Spleen (tissue), 11 donors: Measurements from ENCODE around the gene SCNN1G. TPM values are rescaled to one million over a fixed set of nuclear protein-coding genes. Genes with fewer than 3 reads are reported as not detected.

ENCODE experiments used
- DNase-seq: peaks from one replicate; pipeline ENCODE4 v3.0.0-alpha.2; 2020
- H3K27ac ChIP-seq, 8 donors: fragments of 200-600 bp; sonication (generic) in 7 of 8; 1 replicate in 4 of 8; 2 replicates in 4 of 8; pipeline versions ENCODE4 v1.5.0 to v1.8.0; 2016 to 2021; ENCODE audit warnings: inconsistent platforms in 4 of 8, mild to moderate bottlenecking in 4 of 8, moderate library complexity in 1 of 8
- H3K27me3 ChIP-seq, 7 donors: fragments of 200-600 bp; sonication (generic) in 6 of 7; replicated peaks in 1 of 7; 1 replicate in 4 of 7; 2 replicates in 3 of 7; pipeline versions ENCODE4 v1.5.0 to v1.8.0; 2016 to 2021; ENCODE audit warnings: inconsistent platforms in 3 of 7, mild to moderate bottlenecking in 1 of 7
- H3K36me3 ChIP-seq, 6 donors: fragments of 200-600 bp; sonication (generic) in 5 of 6; 1 replicate in 4 of 6; 2 replicates in 2 of 6; pipeline versions ENCODE4 v1.5.0 to v1.8.0; 2016 to 2021; ENCODE audit warnings: inconsistent platforms in 2 of 6
- H3K4me1 ChIP-seq, 6 donors: fragments of 200-600 bp; sonication (generic) in 5 of 6; 1 replicate in 3 of 6; 2 replicates in 3 of 6; pipeline versions ENCODE4 v1.5.0 to v1.8.0; 2016 to 2021; ENCODE audit warnings: inconsistent platforms in 3 of 6
- H3K4me3 ChIP-seq, 8 donors: fragments of 200-600 bp; sonication (generic) in 7 of 8; 1 replicate in 4 of 8; 2 replicates in 4 of 8; pipeline versions ENCODE4 v1.5.0 to v1.8.0; 2016 to 2021; ENCODE audit warnings: inconsistent platforms in 4 of 8, mild to moderate bottlenecking in 4 of 8, moderate library complexity in 2 of 8
- H3K9me3 ChIP-seq, 8 donors: fragments of 200-600 bp; sonication (generic) in 7 of 8; 1 replicate in 4 of 8; 2 replicates in 4 of 8; pipeline versions ENCODE4 v1.5.0 to v1.8.0; 2016 to 2021; ENCODE audit warnings: inconsistent platforms in 4 of 8
- POLR2A ChIP-seq, 3 donors: fragments of 450-650 bp; IDR thresholded peaks; one replicate each; pipeline ENCODE4 v1.5.1; 2017; ENCODE audit warnings: antibody characterized with exemption in 3 of 3, mild to moderate bottlenecking in 1 of 3
- POLR2AphosphoS5 ChIP-seq, 3 donors: sonication (generic); formaldehyde crosslinking; IDR thresholded peaks; one replicate each; pipeline ENCODE4 v1.5.1; 2017; ENCODE audit warnings: antibody characterized with exemption in 3 of 3
- WGBS, 5 donors: extraction: QIAGEN DNeasy Blood & Tissue Kit in 3 of 5; methylation state at CpG; one replicate each; pipeline versions ENCODE4 v1.1.5 to v1.1.7; 2013 to 2018; 5-methylcytosine and 5-hydroxymethylcytosine counted together
- intact Hi-C: fragments of 100-400 bp; cut with DNase I; formaldehyde crosslinking; loops from one replicate; pipeline ENCODE4 v1.15.0; 2023; ENCODE audit warnings: low total_unique reads
- polyA plus RNA-seq, 3 donors: library from polyadenylated mRNA; stranded (reverse); fragments of 200-250 nt; gene quantifications; one replicate each; pipeline ENCODE4 v1.2.1, GENCODE V29; 2013
- total RNA-seq, 7 donors: library from RNA; depleted of rRNA in 3 of 7; stranded (reverse); fragments of >200 nt in 3 of 7; fragmentation: NEBNext Ultra II Directional in 4 of 7; extraction: Animal tissue kit (Norgen Biotek cat#: 25700) in 4 of 7; gene quantifications; one replicate each; pipeline versions ENCODE4 v1.1.0 to v1.2.1, GENCODE V29; 2016 to 2021
- TF ChIP-seq, protein P1 (sequence below), 11 experiments: fragments of 200-600 bp in 7 of 11; fragments of 450-650 bp in 4 of 11; sonication (generic) in 4 of 11; IDR thresholded peaks in 8 of 11; conservative IDR thresholded peaks in 3 of 11; 1 replicate in 7 of 11; 2 replicates in 4 of 11; pipeline versions ENCODE4 v1.4.0 to v1.8.0; 2016 to 2021; ENCODE audit warnings: antibody characterized with exemption in 11 of 11, inconsistent platforms in 4 of 11, mild to moderate bottlenecking in 1 of 11
- donor health status: healthy with polysubstance abuse.
- donor health status: DM: no; HTN: no; CAD: no; lungs with moderate emphysema.
- donor health status: DM: no; HTN: no; CAD: no.
- donor health status: Bipolar disorder and iron deficiency.
- donor health status: healthy.
- donor health status: DM: no; HTN: no; CAD: no.
- donor health status: DM: yes; HTN: yes; CAD: no.

Gene SCNN1G
- total and polyA plus RNA-seq, 10 donors = 0.03 TPM; not detected in 8

DNA sequence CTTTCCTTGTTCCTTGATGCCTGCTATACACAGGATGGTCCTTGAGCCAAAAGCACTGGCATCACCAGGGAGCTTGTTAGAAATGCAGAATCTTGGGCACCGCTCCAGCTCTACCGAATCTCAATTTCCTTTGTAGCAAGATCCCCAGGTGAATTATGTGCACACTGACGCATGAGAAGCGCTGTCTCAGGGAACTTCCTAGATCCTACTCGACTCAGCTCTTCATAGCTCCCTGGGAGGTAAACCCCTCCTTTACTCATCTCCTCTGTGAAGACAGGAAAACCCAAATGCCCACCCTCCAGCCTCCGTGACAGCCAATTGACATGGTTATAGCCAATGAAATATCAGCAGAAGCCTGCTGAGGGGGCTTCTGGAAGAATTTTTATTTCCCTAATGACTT is 37.4 kb upstream of the SCNN1G start:
- H3K27ac ChIP-seq = no peak overlapping the region
- peaks cover 5 to 42% (median 18%) of the 10 kb centered on the region in 6 donors for H3K4me1 ChIP-seq
- H3K27me3 ChIP-seq = no peaks in the 10 kb centered on the region
- 62 to 74% (median 66%) methylated on average over 6 of the region's 6 CpGs for WGBS, 5 donors
- H3K36me3 ChIP-seq = no peaks in the 10 kb centered on the region
- DNase-seq = no peak
- intact Hi-C loops = no loop called here
- TF ChIP-seq POLR2AphosphoS5 (IDR thresholded peaks at IDR 0.05) (no peak), POLR2A (IDR thresholded peaks at IDR 0.05) (no peak)
- TF ChIP-seq, protein P1, sequence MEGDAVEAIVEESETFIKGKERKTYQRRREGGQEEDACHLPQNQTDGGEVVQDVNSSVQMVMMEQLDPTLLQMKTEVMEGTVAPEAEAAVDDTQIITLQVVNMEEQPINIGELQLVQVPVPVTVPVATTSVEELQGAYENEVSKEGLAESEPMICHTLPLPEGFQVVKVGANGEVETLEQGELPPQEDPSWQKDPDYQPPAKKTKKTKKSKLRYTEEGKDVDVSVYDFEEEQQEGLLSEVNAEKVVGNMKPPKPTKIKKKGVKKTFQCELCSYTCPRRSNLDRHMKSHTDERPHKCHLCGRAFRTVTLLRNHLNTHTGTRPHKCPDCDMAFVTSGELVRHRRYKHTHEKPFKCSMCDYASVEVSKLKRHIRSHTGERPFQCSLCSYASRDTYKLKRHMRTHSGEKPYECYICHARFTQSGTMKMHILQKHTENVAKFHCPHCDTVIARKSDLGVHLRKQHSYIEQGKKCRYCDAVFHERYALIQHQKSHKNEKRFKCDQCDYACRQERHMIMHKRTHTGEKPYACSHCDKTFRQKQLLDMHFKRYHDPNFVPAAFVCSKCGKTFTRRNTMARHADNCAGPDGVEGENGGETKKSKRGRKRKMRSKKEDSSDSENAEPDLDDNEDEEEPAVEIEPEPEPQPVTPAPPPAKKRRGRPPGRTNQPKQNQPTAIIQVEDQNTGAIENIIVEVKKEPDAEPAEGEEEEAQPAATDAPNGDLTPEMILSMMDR (IDR thresholded peaks at IDR 0.05 in 8 of 11, conservative IDR thresholded peaks at IDR 0.05 in 3 of 11) = no peak
- H3K4me3 ChIP-seq = no peak overlapping the region
- H3K9me3 ChIP-seq = no peaks in the 10 kb centered on the region

DNA sequence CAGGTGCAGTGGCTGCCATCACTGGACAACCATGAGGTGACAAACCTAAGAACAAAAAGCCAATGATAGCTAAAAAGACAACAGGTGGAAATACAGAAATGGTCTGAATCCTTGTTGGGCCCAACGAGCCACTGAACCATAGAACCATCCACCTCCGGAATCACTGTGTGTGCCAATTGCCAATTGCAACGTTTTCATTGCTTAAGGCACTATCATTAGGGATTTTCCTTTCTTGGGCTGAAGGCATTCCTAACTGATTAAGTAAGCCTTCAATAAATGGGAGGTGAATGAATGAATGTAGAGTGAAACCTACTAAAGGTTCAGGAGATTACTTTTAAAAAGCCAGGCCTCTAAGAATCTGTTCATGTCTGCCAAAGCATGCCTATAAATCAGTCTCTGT is 36.9 kb upstream of the SCNN1G start:
- DNase-seq = no peak
- Histone ChIP-seq H3K27ac (no peak overlapping the region), H3K36me3 (no peaks in the 10 kb centered on the region), H3K4me3 (no peak overlapping the region), H3K9me3 (no peaks in the 10 kb centered on the region), H3K4me1 (peaks cover 5 to 43% (median 18%) of the 10 kb centered on the region in 6 donors), H3K27me3 (no peaks in the 10 kb centered on the region)
- WGBS, 5 donors = 69 to 84% (median 78%) methylated on average over 3 of the region's 3 CpGs
- intact Hi-C loops = no loop called here
- no peak for TF ChIP-seq POLR2A (IDR thresholded peaks at IDR 0.05)
- TF ChIP-seq, protein P1 (IDR thresholded peaks at IDR 0.05 in 8 of 11, conservative IDR thresholded peaks at IDR 0.05 in 3 of 11) = no peak
- no peak for TF ChIP-seq POLR2AphosphoS5 (IDR thresholded peaks at IDR 0.05)

DNA sequence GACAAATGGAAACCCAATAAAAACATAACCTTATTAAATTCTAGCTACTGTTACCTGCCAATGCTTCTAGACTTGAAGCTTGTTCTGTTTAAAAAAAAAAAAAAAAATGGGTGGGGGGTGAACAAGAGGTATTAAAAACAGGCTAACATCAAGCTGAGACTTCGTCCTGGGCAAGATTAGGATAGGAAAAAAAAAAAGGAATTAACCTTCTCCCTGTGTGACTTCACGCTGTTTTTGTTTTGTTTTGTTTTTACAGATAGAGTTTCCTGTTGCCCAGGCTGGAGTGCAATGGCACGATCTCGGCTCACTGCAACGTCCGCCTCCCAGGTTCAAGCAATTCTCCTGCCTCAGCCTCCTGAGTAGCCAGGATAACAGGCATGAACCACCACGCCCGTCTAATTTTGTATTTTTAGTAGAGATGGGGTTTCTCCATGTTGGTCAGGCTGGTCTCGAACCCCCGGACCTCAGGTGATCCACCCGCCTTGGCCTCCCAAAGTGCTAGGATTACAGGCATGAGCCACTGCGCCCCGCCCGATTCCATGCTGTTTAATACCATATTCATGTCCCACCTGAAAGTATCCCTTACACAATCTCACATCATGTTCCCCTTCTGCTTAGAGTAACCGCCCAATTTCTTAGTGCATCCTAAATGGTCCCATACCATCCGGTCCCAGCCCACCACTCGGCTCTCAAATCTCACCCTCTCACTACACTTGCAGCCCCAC is 35.5 kb upstream of the SCNN1G start:
- Histone ChIP-seq H3K36me3 (no peaks in the 10 kb centered on the region), H3K27me3 (no peaks in the 10 kb centered on the region), H3K27ac (no peak overlapping the region), H3K9me3 (no peaks in the 10 kb centered on the region), H3K4me3 (peak overlapping the region in 1 of 8 donors; percentile 14), H3K4me1 (peaks cover 5 to 43% (median 18%) of the 10 kb centered on the region in 6 donors)
- intact Hi-C loops = no loop called here
- no peak for DNase-seq
- TF ChIP-seq POLR2AphosphoS5 (IDR thresholded peaks at IDR 0.05) (no peak), POLR2A (IDR thresholded peaks at IDR 0.05) (no peak)
- TF ChIP-seq, protein P1 (IDR thresholded peaks at IDR 0.05 in 8 of 11, conservative IDR thresholded peaks at IDR 0.05 in 3 of 11) = no peak
- WGBS, 5 donors = 82 to 95% (median 86%) methylated on average over 17 of the region's 17 CpGs

DNA sequence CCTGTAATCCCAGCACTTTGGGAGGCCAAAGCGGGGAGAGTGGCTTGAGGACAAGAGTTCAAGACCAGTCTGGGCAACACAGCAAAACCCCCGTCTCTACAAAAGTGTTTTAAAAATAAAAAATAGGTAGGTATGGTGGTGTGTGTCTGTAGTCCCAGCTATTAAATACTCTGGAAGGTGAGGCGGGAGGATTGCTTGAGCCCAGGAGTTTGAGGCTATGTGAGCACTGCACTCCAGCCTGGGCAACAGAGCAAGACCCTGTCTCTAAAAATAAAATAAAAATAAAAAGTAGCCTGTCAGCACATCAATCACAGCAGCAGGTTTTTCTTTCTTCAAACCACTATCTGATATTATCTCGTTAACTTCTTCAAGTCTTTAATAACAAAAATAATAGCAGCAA is 34.9 kb upstream of the SCNN1G start:
- no peaks in the 10 kb centered on the region for H3K36me3 ChIP-seq
- H3K4me1 ChIP-seq = peaks cover 5 to 43% (median 18%) of the 10 kb centered on the region in 6 donors
- no peaks in the 10 kb centered on the region for H3K27me3 ChIP-seq
- intact Hi-C loops = no loop called here
- peak overlapping the region in 1 of 8 donors; percentile 90 for H3K4me3 ChIP-seq
- no peaks in the 10 kb centered on the region for H3K9me3 ChIP-seq
- DNase-seq = no peak
- H3K27ac ChIP-seq = no peak overlapping the region
- WGBS, 5 donors = 86 to 93% (median 89%) methylated on average over 4 of the region's 4 CpGs
- TF ChIP-seq, protein P1 (IDR thresholded peaks at IDR 0.05 in 8 of 11, conservative IDR thresholded peaks at IDR 0.05 in 3 of 11) = no peak
- TF ChIP-seq POLR2A (IDR thresholded peaks at IDR 0.05) (no peak), POLR2AphosphoS5 (IDR thresholded peaks at IDR 0.05) (no peak)
